Hematopoietic multipotent progenitor cell treated with erythropoietin and hydrocortisone succinate and interleukin-3 and kit ligand, for 6 days (in vitro differentiated cells): ENCODE results near the gene TSPO.
"Not testable (repeated sequence)": the region's sequence is repeated elsewhere in the genome, so short reads cannot be mapped to it uniquely, and the experiment has no call there.

Experiments
- DNase-seq: peaks from one replicate; pipeline ENCODE4 v3.0.0-alpha.2; 2015

Gene TSPO

DNA sequence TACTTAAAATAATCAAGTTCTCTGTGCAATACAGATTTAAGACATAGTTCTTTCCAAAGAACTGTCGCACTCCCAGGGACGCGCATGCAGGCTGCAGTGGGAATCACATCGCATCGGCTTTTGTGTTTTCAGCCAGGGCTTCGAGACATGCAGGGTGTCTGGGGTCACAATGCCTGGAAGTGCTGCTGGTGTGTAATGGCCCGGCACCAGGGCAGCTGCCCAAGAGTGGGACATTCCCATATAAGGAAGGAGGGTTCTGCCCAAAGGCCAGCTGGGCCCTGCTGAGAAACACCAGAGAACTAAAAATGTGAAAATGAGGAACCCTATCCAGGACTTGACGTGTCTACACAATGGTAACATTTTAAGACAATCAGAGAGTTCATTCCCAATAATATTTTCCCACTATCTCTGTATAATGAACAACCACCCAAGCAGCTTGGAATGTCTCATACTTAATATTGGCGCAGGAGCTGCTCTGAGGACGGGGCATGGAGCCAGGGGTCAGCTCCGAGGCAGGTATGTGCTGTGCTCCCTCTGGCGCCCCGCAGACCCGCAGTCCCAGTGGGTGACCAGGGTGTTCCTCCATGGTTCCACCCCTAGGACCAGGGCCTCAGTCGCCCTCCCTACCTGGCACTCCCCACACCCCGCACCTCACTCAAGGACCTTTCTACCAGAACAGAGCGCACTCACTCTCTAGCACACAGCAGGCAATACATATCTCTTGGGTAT lies 19.4 kb upstream of the TSPO start:
- no peak for DNase-seq

DNA sequence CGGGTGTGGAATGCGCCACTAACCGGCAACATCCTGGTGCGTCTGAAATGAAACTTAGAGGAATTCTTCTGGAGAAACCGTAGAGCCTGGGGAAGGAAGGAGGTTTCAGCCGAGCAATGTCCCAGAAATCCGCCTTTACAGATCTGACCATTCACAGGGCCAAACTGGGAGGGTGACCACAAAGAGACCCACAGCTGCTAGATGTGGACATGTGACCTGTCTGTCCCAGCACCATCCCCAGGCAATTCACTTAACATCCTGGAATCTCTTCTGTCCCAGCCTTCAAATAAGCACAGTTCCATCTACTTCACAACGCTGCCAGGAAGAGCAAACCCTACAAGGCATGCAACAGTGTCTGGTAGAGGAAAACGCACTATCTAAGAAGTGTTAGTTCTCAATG lies 18.0 kb upstream of the TSPO start:
- DNase-seq = no peak

DNA sequence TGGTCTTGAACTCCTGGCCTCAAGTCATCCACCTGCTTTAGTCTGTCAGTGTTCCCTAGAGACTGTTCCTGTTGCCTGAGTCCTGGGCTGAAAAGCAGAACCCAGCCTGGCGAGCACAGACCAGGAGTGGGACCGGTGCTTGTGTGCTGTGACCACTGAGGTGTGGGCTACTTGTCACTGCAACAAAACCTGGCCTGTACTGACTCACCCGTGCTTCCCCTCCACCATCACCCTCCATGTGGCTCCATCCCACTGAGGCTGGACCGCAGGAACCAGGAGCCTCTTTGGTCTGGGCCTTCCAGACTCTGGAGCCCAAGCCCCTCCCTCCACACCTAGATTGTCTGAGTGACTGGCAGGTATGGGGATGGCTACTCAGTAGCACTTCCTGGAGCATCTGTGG lies 16.8 kb upstream of the TSPO start:
- DNase-seq = no peak

DNA sequence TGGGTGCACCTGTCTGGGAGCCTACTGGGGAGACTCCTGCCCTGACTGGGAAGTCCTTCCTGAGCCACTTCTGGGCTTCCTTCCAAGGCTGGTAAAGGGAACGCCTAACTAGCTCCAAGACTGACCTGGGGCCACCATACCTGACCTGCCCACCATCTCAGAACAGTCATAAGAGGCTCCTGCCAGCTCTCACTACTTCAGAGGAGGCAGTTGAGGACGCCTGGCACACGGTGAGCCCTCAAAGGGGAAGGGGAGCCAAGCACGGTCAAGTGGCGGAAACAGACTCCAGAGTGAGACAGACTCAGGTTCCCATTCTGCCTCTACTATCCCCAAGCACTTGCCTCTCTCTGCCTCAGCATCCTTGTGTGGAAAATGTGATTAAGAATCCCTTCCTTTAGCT lies 15.8 kb upstream of the TSPO start:
- DNase-seq = no peak

DNA sequence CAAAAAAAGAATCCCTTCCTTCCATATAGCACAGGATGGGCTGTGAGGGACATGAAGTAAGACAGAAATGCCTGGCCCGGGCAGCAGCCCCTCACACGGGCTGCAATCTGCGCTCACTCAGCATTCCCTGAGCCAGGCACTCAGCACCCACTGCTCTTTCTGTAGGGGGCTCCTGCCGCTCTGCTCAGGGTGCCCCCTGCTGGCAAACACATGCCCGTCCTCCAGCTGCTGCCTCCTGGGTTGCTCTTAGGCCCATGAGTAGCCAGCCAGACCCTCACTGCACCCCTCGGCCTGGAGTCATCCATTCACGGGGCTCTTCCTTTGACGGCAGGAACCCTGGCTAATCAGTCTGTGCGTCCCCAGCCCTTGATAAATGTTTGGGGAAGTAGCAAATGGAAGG lies 15.1 kb upstream of the TSPO start:
- DNase-seq = peak; percentile 74

DNA sequence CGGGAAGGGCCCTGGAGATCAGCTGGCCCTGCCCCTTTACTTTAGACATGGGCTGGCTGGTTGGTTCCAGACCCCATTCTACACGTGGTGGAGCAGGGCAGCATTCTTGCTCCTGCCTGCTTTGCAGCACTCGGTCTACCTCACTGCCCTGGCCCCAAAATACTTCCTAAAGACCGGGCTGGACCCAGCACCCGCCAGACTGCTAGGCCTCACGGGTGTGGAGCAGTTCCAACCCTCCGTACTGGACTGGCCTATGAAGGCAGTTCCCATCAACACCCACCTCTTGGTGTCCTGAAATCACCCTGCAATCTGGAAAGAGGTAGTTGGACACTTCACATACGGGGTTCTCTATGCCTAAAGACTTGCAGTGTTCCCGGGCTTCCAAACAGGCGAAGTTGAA lies 14.6 kb upstream of the TSPO start:
- no peak for DNase-seq

DNA sequence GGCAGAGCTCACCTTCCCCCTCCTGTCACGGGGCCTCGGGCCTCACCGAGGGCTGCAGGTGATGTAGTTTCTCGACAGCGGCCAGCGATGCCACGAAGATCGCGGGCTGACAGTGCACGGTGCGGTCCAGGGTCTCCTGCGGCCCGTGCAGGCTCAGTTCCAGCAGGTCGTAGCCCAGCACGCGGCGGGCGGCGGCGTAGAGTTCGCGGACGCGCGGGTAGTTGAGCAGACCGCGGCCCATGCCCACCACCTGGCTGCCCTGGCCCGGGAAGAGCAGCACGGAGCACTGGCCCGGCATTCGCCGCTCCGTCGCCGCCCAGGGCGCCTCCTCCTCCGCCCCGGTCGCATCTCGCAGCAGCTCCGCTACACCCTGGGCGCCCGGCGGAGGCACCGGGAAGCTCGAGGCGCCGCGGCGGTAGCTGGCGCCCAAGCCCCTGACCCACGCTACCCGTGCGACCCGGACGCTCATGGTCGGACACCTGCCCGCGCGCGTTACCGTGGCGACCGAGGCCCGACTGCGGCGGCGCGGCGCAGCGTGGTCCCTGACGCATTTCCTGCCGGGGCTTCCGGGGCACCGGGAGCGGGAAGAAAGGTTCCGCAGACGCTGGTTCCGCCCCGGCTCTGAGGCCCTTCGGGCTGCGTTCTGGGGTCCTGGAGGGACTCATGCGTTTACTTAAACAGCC lies 8.3 kb upstream of the TSPO start, which contains the start of gene MCAT:
MCAT (minus strand) TSS at position 519 of the 683 bp plus-strand sequence; CDS start at position 469, 50 bp downstream.
- DNase-seq = peak; percentile 92

DNA sequence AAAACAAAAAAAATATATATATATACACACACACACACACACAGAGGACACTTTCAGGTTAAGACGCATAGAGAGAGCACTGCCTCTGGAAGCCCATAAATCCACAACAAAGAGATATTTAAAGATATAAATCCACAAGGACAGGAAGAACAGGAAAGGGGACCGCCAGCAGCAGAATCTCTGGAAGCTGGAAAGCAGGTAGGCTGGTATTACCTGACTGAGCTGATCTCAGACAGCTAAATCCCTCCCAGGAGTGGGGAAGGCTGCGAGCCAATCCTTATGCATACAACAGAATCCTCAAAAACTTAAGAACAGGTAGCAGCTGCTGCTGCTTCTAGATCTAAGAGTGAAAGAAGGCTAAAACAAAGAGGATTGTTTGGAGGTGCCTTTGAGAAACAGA lies 6.4 kb upstream of the TSPO start:
- no peak for DNase-seq

DNA sequence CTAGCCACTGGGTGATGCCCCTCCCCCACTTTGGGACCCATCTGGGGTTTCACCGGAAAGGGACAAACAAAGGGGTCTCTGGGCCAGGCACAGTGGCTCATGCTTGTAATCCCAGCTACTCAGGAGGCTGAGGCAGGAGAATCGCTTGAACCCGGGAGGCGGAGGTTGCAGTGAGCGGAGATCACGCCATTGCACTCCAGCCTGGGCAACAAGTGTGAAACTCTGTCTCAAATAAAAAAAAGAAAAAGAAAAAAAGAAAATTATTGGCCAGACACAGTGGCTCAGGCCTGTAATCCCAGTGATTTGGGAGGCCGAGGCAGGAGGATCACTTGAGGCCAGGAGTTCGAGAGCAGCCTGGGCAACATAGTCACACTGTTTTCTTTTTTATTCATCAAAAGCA lies 6.0 kb upstream of the TSPO start:
- not testable (repeated sequence) for DNase-seq

DNA sequence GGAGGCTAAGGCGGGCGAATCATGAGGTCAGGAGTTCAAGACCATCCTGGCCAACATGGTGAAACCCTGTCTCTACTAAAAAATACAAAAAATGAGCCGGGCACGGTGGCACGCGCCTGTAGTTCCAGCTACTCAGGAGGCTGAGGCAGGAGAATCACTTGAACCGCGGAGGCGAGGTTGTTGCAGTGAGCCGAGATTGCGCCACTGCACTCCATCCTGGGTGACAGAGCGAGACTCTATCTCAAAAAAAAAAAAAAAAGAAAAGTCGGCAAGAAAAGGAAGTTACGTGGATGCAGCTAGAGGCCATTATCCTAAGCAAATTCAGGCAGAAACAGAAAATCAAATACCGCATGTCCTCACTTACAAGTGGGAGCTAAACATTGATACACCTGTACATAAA lies 5.0 kb upstream of the TSPO start:
- DNase-seq = not testable (repeated sequence)

DNA sequence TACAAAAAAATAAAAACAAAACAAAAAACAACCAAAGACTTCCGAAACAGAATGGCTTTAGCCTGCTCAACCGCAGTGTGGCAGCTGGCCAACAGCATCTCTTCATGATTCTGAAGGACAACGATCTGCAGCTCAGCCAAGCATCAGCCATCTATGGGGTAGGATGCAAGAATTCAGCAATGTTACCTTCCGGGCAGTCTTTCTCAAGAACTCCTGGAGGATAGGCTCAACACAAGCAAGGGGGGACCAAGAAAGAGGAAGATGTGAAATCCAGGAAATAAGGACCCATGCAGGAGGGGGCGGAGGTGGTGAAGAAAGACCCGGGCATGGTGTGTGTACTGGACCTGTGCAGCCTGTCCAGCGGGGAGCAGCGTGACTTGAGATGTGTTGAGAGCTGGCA lies 3.5 kb upstream of the TSPO start:
- peak; percentile 79 for DNase-seq

DNA sequence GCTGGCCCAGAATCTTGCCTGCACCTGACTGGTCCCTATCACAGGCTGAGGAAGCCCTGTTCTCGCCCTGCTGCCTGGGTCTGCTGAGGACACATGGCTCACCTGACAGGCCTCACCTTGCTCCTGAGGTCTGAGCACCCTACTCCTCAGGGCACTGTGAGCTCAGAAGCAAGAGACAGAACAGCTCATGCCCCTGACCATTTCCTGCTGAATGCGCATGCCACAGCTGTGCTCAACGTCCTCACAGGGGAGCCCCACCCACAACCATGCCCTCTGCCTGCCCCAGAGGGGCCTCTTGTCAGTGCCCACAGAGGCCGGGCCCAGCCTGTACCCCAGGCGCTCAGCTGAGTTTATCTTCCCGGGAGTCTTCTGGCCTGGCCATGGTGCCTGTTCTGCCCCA lies 2.8 kb upstream of the TSPO start:
- peak; percentile 75 for DNase-seq

DNA sequence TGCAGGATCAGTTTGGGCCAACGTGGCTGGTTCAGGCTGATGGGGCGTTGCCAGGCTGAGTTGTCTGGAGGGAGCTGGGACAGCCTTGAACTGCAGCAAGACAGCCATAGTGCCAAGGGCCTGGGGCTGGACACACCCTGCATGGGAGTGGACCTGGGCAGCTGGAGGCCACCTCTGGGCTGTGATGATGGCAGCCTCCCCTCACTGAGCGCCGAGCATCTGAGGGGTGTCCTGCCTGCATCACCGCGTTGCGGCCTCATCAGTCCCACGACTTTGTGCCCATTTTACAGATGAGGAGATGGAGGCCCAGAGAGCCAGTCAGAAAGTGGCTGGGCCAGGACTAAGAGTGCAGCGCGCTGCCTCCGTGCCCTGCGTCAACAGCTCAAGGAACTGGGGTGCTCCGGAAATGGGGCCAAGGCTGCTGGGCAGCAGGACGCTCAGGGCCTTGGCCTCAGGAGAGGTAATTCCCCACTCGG lies 590 bp upstream of the TSPO start:
- DNase-seq = no peak

DNA sequence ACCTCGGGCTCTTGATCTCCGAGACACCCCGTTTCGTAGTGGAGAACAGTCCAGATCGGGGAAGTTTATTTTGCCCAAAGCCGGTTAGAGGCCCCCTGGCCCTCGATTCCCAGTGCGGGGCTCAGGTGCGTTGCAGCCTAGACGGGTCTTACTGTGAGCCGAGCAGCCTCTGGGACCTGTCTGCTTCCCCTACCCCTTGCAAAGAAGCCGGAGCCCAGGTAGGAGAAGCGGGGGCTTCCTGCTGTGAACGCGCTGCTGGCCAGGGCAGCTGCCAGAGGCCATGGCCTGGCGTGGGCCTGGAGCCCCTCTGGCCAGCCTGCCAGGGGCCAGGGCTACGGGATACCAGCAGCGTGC lies 621 bp downstream of the TSPO start:
- DNase-seq = no peak

DNA sequence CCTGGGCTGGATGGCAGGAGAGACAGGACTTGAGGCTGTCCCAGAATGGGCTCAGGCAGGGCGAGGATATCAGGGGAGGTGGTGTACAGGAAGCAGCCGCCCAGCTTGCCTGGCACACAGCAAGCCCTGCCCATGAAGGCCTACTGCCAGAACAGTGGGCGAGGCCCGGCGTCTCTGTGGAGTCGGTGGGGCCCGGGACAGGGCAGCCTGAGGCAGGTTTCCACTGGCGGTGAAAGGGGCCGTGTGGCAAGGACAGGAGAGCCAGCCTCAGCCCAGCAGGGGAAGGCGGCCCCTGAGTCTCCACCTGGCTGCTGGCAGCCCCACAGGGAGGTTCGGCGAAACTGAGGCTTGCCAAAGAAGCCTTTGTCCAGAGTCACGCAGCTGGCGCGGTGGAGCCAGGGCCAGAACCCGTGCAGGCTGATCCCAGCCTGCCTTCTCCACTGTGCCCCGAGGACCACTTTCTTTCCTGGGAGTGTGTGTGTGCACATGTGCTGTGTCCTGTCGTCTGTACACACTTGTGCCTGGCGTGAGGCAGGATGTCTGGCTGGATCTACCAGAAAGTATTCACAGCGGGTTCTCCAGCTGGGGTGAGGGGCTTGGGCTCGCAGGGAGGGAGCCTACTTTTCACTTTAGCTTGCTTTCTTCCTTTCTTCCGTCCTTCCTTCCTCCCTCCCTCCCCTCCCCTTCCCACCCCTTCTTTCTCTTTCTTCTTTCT lies 1.2 kb downstream of the TSPO start:
- DNase-seq = peak; percentile 95

DNA sequence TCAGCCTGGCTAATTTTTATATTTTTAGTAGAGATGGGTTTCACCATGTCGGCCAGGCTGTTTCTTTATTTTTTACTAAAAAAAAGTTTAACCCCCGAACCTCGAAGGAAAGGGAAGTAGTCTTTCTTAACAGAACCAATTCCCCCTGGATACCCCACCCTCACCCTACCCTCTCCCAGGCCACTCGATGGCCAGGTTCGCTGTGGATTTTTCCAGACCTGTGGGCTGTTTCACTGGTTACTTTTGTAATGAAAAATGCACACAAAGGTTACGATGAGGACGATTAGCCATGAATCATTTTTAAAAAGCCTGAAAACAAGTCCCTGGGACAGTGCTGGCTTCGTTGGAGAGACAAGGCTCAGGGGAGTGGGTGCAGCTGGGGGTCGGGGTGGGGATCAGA lies 2.5 kb downstream of the TSPO start:
- no peak for DNase-seq

DNA sequence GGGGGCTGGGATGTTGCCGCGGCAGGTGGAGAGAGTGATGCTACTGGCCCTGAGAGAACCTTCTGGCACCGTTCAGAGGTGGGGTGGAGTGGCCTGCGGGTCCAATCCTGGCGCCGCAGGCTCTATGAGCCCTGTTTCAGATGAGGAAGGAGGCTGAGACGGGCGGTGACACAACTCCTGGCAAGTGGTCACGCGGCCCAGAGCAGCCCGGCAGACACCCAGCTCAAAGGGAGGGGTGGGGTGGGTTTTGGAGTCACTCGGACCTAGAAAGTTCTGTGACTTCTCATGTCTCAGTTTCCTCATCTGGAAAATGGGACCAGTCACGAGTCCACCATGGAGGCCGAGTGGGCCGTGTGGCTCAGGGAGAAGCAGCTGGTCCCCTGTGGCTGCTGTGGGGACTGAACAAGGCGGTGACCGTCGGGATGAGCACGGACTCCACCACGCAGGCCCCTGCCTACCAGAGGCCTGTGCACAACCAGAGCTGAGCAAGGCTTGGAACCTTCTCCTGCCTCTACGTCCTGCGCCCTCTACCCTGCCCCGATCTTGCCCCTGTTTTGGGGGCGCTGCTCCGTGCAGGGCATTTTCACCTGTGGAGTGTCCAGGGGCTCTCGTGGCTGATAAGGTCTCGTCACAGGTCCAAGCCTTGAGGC lies 3.7 kb downstream of the TSPO start:
- no peak for DNase-seq

DNA sequence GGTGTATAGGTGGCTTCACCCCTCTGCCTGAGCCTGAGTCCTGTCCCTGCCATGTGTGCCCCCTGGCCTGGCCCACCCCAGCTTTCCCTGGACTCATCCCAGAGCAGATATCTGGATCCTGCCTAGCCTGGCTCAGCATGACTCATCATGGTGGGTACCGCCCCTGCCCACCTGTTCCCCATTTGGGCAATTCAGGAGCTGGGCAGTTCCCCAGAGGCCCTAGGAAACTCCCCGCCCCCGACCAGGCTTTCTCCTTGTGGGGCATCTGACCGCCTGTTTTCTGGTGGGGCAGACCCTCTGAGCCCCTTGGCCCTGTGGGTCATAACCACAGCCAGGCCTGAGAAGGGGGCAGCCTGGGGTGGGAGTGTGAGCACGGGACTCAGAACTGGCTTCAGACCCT lies 4.4 kb downstream of the TSPO start:
- no peak for DNase-seq

DNA sequence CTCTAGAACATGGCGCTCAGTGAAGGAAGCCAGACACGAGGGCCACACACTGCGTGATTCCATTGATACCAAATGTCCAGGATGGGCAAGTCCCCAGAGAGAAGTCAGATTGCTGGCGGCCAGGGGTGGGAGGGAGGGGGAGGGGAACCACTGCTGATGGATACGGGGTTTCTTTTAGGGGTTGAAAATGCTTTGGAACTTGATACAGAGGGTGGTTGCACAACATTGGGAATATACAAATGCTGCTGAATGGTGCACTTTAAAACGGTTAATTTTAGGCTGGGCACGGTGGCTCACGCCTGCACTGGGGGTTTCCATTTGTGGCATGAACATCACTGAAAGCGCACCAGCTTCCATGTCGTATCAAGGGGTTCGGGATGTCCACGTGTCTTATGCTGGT lies 5.1 kb downstream of the TSPO start:
- no peak for DNase-seq

DNA sequence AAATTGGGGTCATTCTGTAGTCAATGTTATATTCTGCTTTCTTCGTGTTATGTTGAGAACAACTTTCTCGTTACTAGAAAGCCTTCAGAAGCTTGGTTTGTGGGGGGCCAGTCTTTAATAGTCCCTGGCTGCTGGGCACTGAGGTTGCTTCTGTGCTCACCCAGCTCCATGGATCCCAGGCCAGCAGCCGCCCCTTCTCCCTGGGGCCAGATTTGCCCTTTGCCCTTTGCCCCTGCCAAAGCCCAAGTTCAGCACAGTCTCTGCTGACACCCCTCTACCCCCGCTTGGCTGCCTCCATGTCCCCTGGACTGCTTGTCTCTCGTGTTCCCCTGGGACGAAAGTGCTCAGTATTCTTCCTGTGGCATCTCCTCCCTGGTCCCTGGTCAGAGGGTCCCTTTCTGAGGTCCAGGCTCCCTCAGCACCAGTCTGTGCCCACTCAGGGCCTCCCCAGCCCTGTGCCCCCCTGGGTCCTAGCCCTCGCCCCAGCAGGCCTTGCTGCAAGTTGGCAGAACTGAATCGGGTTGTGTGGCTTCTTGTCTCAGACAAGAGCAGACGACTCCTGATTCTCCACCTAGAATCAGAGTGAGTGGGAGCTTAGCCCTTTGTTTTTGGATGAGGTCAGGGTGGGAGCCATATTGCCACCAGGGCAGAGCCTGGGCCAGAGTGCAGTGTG lies 6.7 kb downstream of the TSPO start:
- no peak for DNase-seq

DNA sequence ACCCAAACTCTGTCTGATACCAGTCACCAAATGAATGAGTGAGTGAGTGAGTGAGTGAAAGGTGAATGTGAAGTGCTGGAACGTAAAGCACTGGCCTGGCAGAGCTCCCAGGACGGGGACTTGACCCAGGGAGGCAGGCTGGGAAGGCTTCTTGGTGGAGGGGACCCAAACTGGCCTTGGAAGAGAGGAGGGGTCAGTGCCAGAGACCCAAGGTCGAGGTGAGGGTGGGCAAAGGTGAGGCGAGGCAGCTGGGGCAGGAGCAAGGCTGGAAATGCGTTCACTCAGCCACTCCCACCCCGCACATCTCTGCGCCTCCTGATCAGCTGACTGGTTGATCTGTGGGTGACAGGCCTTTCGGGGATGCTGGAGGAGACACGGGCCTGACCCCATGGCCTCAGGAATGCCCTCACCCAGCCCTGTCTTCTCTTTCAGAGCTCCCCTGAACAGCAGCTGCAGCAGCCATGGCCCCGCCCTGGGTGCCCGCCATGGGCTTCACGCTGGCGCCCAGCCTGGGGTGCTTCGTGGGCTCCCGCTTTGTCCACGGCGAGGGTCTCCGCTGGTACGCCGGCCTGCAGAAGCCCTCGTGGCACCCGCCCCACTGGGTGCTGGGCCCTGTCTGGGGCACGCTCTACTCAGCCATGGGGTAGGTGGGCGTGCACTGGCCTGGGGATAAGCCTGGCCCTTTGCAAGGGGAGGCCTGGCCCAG lies 7.6 kb downstream of the TSPO start:
- DNase-seq = no peak

DNA sequence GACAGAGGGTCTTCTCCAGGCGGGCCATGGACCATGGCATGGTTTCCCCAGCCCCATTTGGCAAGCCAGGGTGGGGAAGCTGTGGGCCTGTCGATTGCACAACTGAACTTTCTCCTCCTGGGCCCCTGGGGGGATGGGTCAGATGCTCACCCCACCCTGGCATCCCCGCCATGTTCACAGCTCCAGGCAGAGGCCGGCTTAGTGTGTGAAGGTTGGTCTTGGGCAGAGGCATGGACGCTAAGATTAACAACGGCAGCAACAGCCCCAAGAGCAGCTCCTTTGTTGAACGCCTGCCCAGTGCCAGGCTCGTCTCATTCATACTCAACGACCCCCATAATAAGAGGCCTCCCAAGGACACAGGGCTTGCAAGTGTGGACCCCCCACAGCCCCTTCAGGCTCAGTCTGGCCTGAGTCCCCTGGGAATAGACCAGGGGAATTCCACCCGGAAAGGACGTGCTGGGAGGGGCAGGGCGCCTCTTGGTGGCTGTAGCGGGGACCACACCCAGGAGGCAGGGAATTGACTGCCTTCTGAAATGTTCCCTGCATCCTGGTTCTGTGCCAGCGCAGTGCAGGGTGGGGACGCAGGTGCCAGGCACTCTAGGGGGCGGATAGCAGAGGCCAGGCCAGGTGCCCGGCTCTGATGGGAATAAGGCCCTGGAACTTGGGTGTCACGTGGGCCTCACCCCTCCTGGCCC lies 8.3 kb downstream of the TSPO start:
- DNase-seq = no peak
